H1 (cell line): ENCODE results near the gene MYL6. TPM values are rescaled to one million over a fixed set of nuclear protein-coding genes. Genes with fewer than 3 reads are reported as not detected.

Source experiments
- CTCF ChIA-PET: fragments of 300-600 bp; sonication (Branson Sonifier 250); formaldehyde crosslinking; loops from one replicate; lab custom pipeline; 2021; ENCODE audit not compliant: partially characterized antibody; lab: Charles Lee
- POLR2A ChIA-PET: fragments of 300-600 bp; sonication (Branson Sonifier 250); formaldehyde crosslinking; loops from one replicate; lab custom pipeline; 2021; ENCODE audit warnings: inconsistent platforms; ENCODE audit not compliant: partially characterized antibody; lab: Charles Lee
- DNase-seq, 2 experiments: peaks; one replicate each; pipeline versions ENCODE4 v3.0.0 to v3.0.0-alpha.2; 2010 to 2022; ENCODE audit warnings: low spot score in 2 of 2, low read depth in 1 of 2, mixed read lengths in 1 of 2
- FAIRE-seq: peaks from 2 replicates; lab custom pipeline; 2011; peaks lifted over from hg19 to GRCh38; lab: Jason Lieb, UNC
- H2AFZ ChIP-seq: 2 replicates; pipeline ENCODE4 v1.8.1; 2012; ENCODE audit warnings: low read length, inconsistent platforms
- H2AK5ac ChIP-seq: 2 replicates; pipeline ENCODE4 v1.6.1; 2013; ENCODE audit warnings: low read depth, low read length
- H2BK120ac ChIP-seq: replicated peaks from 2 replicates; pipeline ENCODE3; 2013; ENCODE audit warnings: low read depth, low read length, inconsistent platforms
- H2BK12ac ChIP-seq: 2 replicates; pipeline ENCODE4 v1.6.1; 2013; ENCODE audit warnings: low read depth, low read length
- H2BK15ac ChIP-seq: 2 replicates; pipeline ENCODE4 v1.6.1; 2013; ENCODE audit warnings: low read length
- H2BK20ac ChIP-seq: 2 replicates; pipeline ENCODE4 v1.6.1; 2013; ENCODE audit warnings: low read length
- H2BK5ac ChIP-seq: 2 replicates; pipeline ENCODE4 v1.6.1; 2013; ENCODE audit warnings: low read depth, low read length
- H3K14ac ChIP-seq: 2 replicates; pipeline ENCODE4 v1.6.1; 2013; ENCODE audit warnings: inconsistent platforms; ENCODE audit not compliant: insufficient read length
- H3K18ac ChIP-seq: 2 replicates; pipeline ENCODE4 v1.6.1; 2013; ENCODE audit warnings: low read length; ENCODE audit errors: extremely low read depth
- H3K23ac ChIP-seq: 2 replicates; pipeline ENCODE4 v1.6.1; 2013; ENCODE audit warnings: inconsistent platforms; ENCODE audit not compliant: insufficient read length
- H3K23me2 ChIP-seq: 2 replicates; pipeline ENCODE4 v1.6.1; 2013; ENCODE audit warnings: low read depth, low read length
- H3K27ac ChIP-seq: 2 replicates; pipeline ENCODE4 v1.6.1; 2011; ENCODE audit warnings: low read depth, low read length, inconsistent platforms
- H3K27me3 ChIP-seq, 4 experiments: replicated peaks in 1 of 4; 1 replicate in 1 of 4; 2 replicates in 3 of 4; pipeline versions ENCODE4 v1.6.1 to v1.8.1; 2011 to 2013; ENCODE audit warnings: low read length in 3 of 4, mild to moderate bottlenecking in 3 of 4, inconsistent platforms in 2 of 4, mixed read lengths in 2 of 4, moderate library complexity in 1 of 4; ENCODE audit not compliant: control insufficient read depth in 3 of 4, insufficient read depth in 3 of 4; ENCODE audit errors: extremely low read depth in 1 of 4
- H3K36me3 ChIP-seq, 4 experiments: 2 replicates each; pipeline versions ENCODE4 v1.6.1 to v1.8.1; 2011 to 2013; ENCODE audit warnings: mild to moderate bottlenecking in 4 of 4, low read length in 3 of 4, moderate library complexity in 2 of 4, control low read depth in 1 of 4, inconsistent platforms in 1 of 4; ENCODE audit not compliant: insufficient read depth in 4 of 4, control insufficient read depth in 2 of 4
- H3K4ac ChIP-seq: replicated peaks from 2 replicates; pipeline ENCODE3; 2013; ENCODE audit warnings: low read length, low read depth, mixed read lengths, inconsistent platforms; ENCODE audit not compliant: insufficient read length
- H3K4me1 ChIP-seq, 4 experiments: replicated peaks in 1 of 4; 1 replicate in 1 of 4; 2 replicates in 3 of 4; pipeline versions ENCODE4 v1.6.1 to v1.8.1; 2011 to 2013; ENCODE audit warnings: low read length in 3 of 4, inconsistent platforms in 2 of 4, mixed read lengths in 1 of 4; ENCODE audit not compliant: insufficient read depth in 4 of 4, control insufficient read depth in 3 of 4
- H3K4me2 ChIP-seq, 2 experiments: 2 replicates each; pipeline versions ENCODE4 v1.6.1 to v1.8.1; 2011 to 2013; ENCODE audit warnings: low read depth in 2 of 2, low read length in 2 of 2, control low read depth in 1 of 2, inconsistent platforms in 1 of 2, mild to moderate bottlenecking in 1 of 2; ENCODE audit not compliant: insufficient read depth in 1 of 2
- H3K4me3 ChIP-seq, 4 experiments: fragments of 200-600, 300-600 bp in 1 of 4; sonication (generic), shearing (Covaris generic), sonication (Bioruptor Twin) in 1 of 4; 2 replicates each; pipeline versions ENCODE4 v1.5.1 to v1.8.1; 2011 to 2016; ENCODE audit warnings: low read length in 4 of 4, low read depth in 3 of 4, control low read depth in 2 of 4, inconsistent platforms in 2 of 4, mild to moderate bottlenecking in 2 of 4, mixed read lengths in 1 of 4, moderate library complexity in 1 of 4; ENCODE audit not compliant: insufficient read depth in 2 of 4; ENCODE audit errors: extremely low read depth in 1 of 4
- H3K56ac ChIP-seq: replicated peaks from 2 replicates; pipeline ENCODE3; 2013; ENCODE audit warnings: low read depth, mild to moderate bottlenecking, mixed read lengths, low read length, inconsistent platforms; ENCODE audit not compliant: insufficient read length
- H3K79me1 ChIP-seq: 2 replicates; pipeline ENCODE4 v1.6.1; 2013; ENCODE audit warnings: low read depth, low read length, control low read depth
- H3K79me2 ChIP-seq, 2 experiments: 2 replicates each; pipeline versions ENCODE4 v1.6.1 to v1.8.1; 2012 to 2013; ENCODE audit warnings: low read length in 2 of 2, mild to moderate bottlenecking in 2 of 2, inconsistent platforms in 1 of 2; ENCODE audit not compliant: insufficient read depth in 2 of 2, control insufficient read depth in 1 of 2
- H3K9ac ChIP-seq, 4 experiments: replicated peaks in 1 of 4; 1 replicate in 1 of 4; 2 replicates in 3 of 4; pipeline versions ENCODE4 v1.6.1 to v1.8.1; 2011 to 2013; ENCODE audit warnings: low read depth in 3 of 4, low read length in 3 of 4, control low read depth in 2 of 4, mild to moderate bottlenecking in 2 of 4, moderate library complexity in 2 of 4, inconsistent platforms in 1 of 4; ENCODE audit errors: extremely low read depth in 1 of 4
- H3K9me3 ChIP-seq, 2 experiments: 2 replicates each; pipeline versions ENCODE4 v1.6.1 to v1.8.1; 2012 to 2013; ENCODE audit warnings: mild to moderate bottlenecking in 2 of 2, moderate library complexity in 2 of 2, control low read depth in 1 of 2, inconsistent platforms in 1 of 2, low read depth in 1 of 2, low read length in 1 of 2, mixed read lengths in 1 of 2; ENCODE audit not compliant: insufficient read depth in 2 of 2
- H4K20me1 ChIP-seq, 2 experiments: replicated peaks in 1 of 2; 2 replicates each; pipeline versions ENCODE3 to v1.8.1; 2011 to 2013; ENCODE audit warnings: inconsistent platforms in 2 of 2, low read length in 2 of 2, mild to moderate bottlenecking in 1 of 2; ENCODE audit not compliant: insufficient read depth in 2 of 2, control insufficient read depth in 1 of 2
- H4K5ac ChIP-seq: 2 replicates; pipeline ENCODE4 v1.6.1; 2013; ENCODE audit warnings: low read length, low read depth, mixed read lengths, inconsistent platforms; ENCODE audit not compliant: insufficient read length
- H4K8ac ChIP-seq: 2 replicates; pipeline ENCODE4 v1.8.0; 2013; ENCODE audit warnings: mild to moderate bottlenecking, moderate library complexity, low read length, inconsistent platforms; ENCODE audit not compliant: insufficient read depth; ENCODE audit errors: extremely low read depth
- H4K91ac ChIP-seq: replicated peaks from 2 replicates; pipeline ENCODE3; 2013; ENCODE audit warnings: low read length, mixed read lengths, inconsistent platforms; ENCODE audit not compliant: insufficient read length
- BCL11A ChIP-seq, 2 experiments: IDR thresholded peaks; one replicate each; pipeline ENCODE4 v1.6.1; 2011; ENCODE audit warnings: low read depth in 2 of 2, low read length in 2 of 2, mild to moderate bottlenecking in 2 of 2
- GABPA ChIP-seq: IDR thresholded peaks from 2 replicates; pipeline ENCODE4 v1.6.1; 2011; ENCODE audit warnings: mild to moderate bottlenecking, low read length, moderate library complexity, borderline replicate concordance; ENCODE audit not compliant: insufficient read depth
- GTF2F1 ChIP-seq: IDR thresholded peaks from 2 replicates; pipeline ENCODE4 v1.6.1; 2012; ENCODE audit warnings: low read depth, low read length, improper control_type of control experiment, borderline replicate concordance
- KDM1A ChIP-seq: fragments of 200-600, 300-600 bp; sonication (generic); IDR thresholded peaks from 2 replicates; pipeline ENCODE4 v1.7.1; 2016; ENCODE audit warnings: mild to moderate bottlenecking, low read length, borderline replicate concordance
- MAFK ChIP-seq: IDR thresholded peaks from 2 replicates; pipeline ENCODE4 v1.6.1; 2012; ENCODE audit warnings: low read depth, mild to moderate bottlenecking, improper control_type of control experiment, low read length
- NRF1 ChIP-seq: IDR thresholded peaks from 2 replicates; pipeline ENCODE4 v1.6.1; 2011; ENCODE audit warnings: mild to moderate bottlenecking, low read depth, low read length, improper control_type of control experiment
- PHF8 ChIP-seq: fragments of 200-600 bp; sonication (generic); conservative IDR thresholded peaks from 2 replicates; pipeline ENCODE4 v1.7.1; 2012; ENCODE audit warnings: low read depth, mild to moderate bottlenecking, inconsistent platforms, low read length, moderate library complexity
- POU5F1 ChIP-seq: IDR thresholded peaks from 2 replicates; pipeline ENCODE4 v1.6.1; 2011; ENCODE audit warnings: low read depth, mild to moderate bottlenecking, low read length, moderate library complexity
- RAD21 ChIP-seq, 2 experiments: IDR thresholded peaks in 1 of 2; conservative IDR thresholded peaks in 1 of 2; 2 replicates each; pipeline ENCODE4 v1.6.1; 2011; ENCODE audit warnings: low read depth in 2 of 2, low read length in 2 of 2, improper control_type of control experiment in 1 of 2, inconsistent platforms in 1 of 2, mild to moderate bottlenecking in 1 of 2, moderate library complexity in 1 of 2
- SRF ChIP-seq: IDR thresholded peaks from 2 replicates; pipeline ENCODE4 v1.6.1; 2011; ENCODE audit warnings: mild to moderate bottlenecking, low read depth, low read length, moderate library complexity
- TEAD4 ChIP-seq: IDR thresholded peaks from 2 replicates; pipeline ENCODE4 v1.6.1; 2012; ENCODE audit warnings: low read depth, low read length, inconsistent platforms, mixed read lengths
- WGBS, 2 experiments: shearing (Covaris generic) in 1 of 2; methylation state at CpG; one replicate each; pipeline versions ENCODE4 v1.1.6 to v1.1.7; 2013 to 2015; ENCODE audit warnings: low lambda C conversion rate in 2 of 2, mixed read lengths in 2 of 2, inconsistent platforms in 1 of 2, low coverage in 1 of 2, missing lambda C conversion rate in 1 of 2; ENCODE audit not compliant: insufficient replicate concordance in 2 of 2, insufficient coverage in 1 of 2, insufficient read length in 1 of 2; ENCODE audit errors: extremely low coverage in 1 of 2, missing lambda C conversion rate in 1 of 2; 5-methylcytosine and 5-hydroxymethylcytosine counted together
- polyA plus RNA-seq, 7 experiments: library from polyadenylated mRNA; depleted of rRNA in 3 of 7; stranded (reverse) in 5 of 7; unstranded in 2 of 7; fragments of >200 nt in 5 of 7; fragments of 200-250 nt in 2 of 7; gene quantifications; 1 replicate in 5 of 7; 2 replicates in 1 of 7; 4 replicates in 1 of 7; pipeline versions ENCODE4 v1.2.1 to v1.2.3, GENCODE V29; 2011 to 2013; ENCODE audit warnings: missing spikeins in 2 of 7, mixed read lengths in 2 of 7
- total RNA-seq: library from RNA; stranded (reverse); fragmentation: NEBNext Ultra II Directional; extraction: Animal tissue kit (Norgen Biotek cat#: 25700); gene quantifications from 2 replicates; pipeline ENCODE4 v1.2.1, GENCODE V29; 2021

The MYL6 gene
- total and polyA plus RNA-seq, 2 of the 8 experiments (the other 6 are each of a cell fraction or from before 2014, with no cell fraction given), result 1,130 to 2,279 TPM

- peaks cover 42 to 83% (median 72%) of the 10 kb centered on the region in 4 experiments for H3K36me3 ChIP-seq
- no peaks in the 10 kb centered on the region; the same call in 1 of the 2 replicates for H3K23me2 ChIP-seq
- H2BK5ac ChIP-seq, result no peak overlapping the region
- H3K9me3 ChIP-seq, result no peaks in the 10 kb centered on the region
- TF ChIP-seq GTF2F1 (no peak), GABPA (no peak), SRF (no peak), MAFK (no peak), POU5F1 (no peak), KDM1A (no peak), NRF1 (no peak), PHF8 (no peak), BCL11A (IDR thresholded peaks at IDR 0.05; ENCODE audit: low read depth in 2 of 2, low read length in 2 of 2) (no peak), RAD21 (IDR thresholded peaks at IDR 0.05 in 1 of 2, conservative IDR thresholded peaks at IDR 0.05 in 1 of 2; ENCODE audit: low read depth in 2 of 2, low read length in 2 of 2) (no peak), TEAD4 (no peak)
- no peak overlapping the region for H3K4me2 ChIP-seq
- FAIRE-seq (no peak), DNase-seq (no peak)
- ChIA-PET POLR2A (interaction anchor here (0.7 to 26.3 kb wide), 10 partner anchors 12 to 96 kb away, joined by 3 to 656 read pairs (median 4); partner anchors contain the start of genes MYL6, RNF41 and SMARCC2), CTCF (interaction anchor here (1.2 to 2.0 kb wide), 3 partner anchors 12 to 53 kb away, joined by 3 to 5 read pairs (median 3); no protein-coding TSS in a partner anchor)
- H4K5ac ChIP-seq, result no peak overlapping the region
- no peak overlapping the region for H2BK20ac ChIP-seq
- no peak overlapping the region for H3K27ac ChIP-seq
- H3K14ac ChIP-seq, result no peak overlapping the region
- no peak overlapping the region for H2BK120ac ChIP-seq
- H2BK15ac ChIP-seq, result no peak overlapping the region
- H3K18ac ChIP-seq, result no peak overlapping the region
- no peak overlapping the region for H4K91ac ChIP-seq
- no peaks in the 10 kb centered on the region for H3K79me2 ChIP-seq
- no peak overlapping the region for H3K56ac ChIP-seq
- no peak overlapping the region for H2AFZ ChIP-seq
- H3K4me1 ChIP-seq, result no peaks in the 10 kb centered on the region
- H3K9ac ChIP-seq, result no peak overlapping the region
- H3K4ac ChIP-seq, result no peak overlapping the region
- no peak overlapping the region for H2AK5ac ChIP-seq
- no peaks in the 10 kb centered on the region for H3K27me3 ChIP-seq
- H3K4me3 ChIP-seq, result no peak overlapping the region
- H4K20me1 ChIP-seq, result peaks cover 0 to 2% of the 10 kb centered on the region in 2 experiments
- H3K23ac ChIP-seq, result no peak overlapping the region
- no peak overlapping the region for H2BK12ac ChIP-seq
- H4K8ac ChIP-seq, result no peak overlapping the region; the same call in 1 of the 2 replicates
- WGBS, 2 experiments, result 95% methylated on average over 7 of the region's 7 CpGs; no CpG with 5 or more reads in 1 of the 2 experiments
- H3K79me1 ChIP-seq, result no peaks in the 10 kb centered on the region
Measured at GRCh38 chr12:56172839-56173238, 14.7 kb downstream of the MYL6 start.
